ENCODE results near the gene ZNF70. TPM values are rescaled to one million over a fixed set of nuclear protein-coding genes. Genes with fewer than 3 reads are reported as not detected.

Gene ZNF70
- total and polyA plus RNA-seq, 2 of the 13 experiments (the other 11 are each of a cell fraction or from before 2014, with no cell fraction given): 0.62 to 3.6 TPM

- peak; percentile 59; the same call in 1 of the 2 replicates for TF ChIP-seq PAXIP1 (CRISPR knock-in tag; conservative IDR thresholded peaks at IDR 0.05)
Measured at GRCh38 chr22:23789638-23790037, 38.7 kb upstream of the ZNF70 start (continued).

GRCh38 chr22:23789121-23789520 lies 38.2 kb upstream of the ZNF70 start:
- Histone ChIP-seq H3K27me3 (ENCODE audit: control insufficient read depth in 1 of 2, insufficient read depth in 2 of 2, low read length in 2 of 2) (no peaks in the 10 kb centered on the region), H3K27ac (ENCODE audit: extremely low read length, insufficient read depth, low read length) (peak overlapping the region; percentile 52), H3K4me3 (replicated peaks in 1 of 3; ENCODE audit: insufficient read depth in 1 of 3, low read depth in 2 of 3, low read length in 3 of 3) (0 out of 6 replicates have a peak overlapping the region, but pooled peaks of 1 of the 3 experiments have one; percentile 1), H3K4me1 (ENCODE audit: insufficient read depth, low read length) (peaks cover 50% of the 10 kb centered on the region), H3K9me3 (ENCODE audit: low read length) (no peaks in the 10 kb centered on the region), H2AFZ (ENCODE audit: low read length) (no peak overlapping the region), H3K36me3 (replicated peaks in 1 of 2; ENCODE audit: control insufficient read depth in 1 of 2, insufficient read depth in 2 of 2, low read length in 2 of 2) (peaks cover 12 to 26% of the 10 kb centered on the region in 2 experiments), H3K79me2 (ENCODE audit: insufficient read depth, low read length) (peaks cover 54% of the 10 kb centered on the region), H4K20me1 (ENCODE audit: insufficient read depth, low read length) (peaks cover 23% of the 10 kb centered on the region), H3K4me2 (ENCODE audit: low read depth, low read length) (peak overlapping the region; percentile 99), H3K9ac (ENCODE audit: insufficient read depth, low read depth, low read length) (peak overlapping the region; percentile 34; the same call in 1 of the 2 replicates)
- BruUV-seq (replicated peaks): no TSS peak
- CTCF ChIA-PET (ENCODE audit: low intra/inter-chr PET ratio, low total read pairs): interaction anchor here (0.8 to 1.8 kb wide), 2 partner anchors 18 to 21 kb away, joined by 7 to 18 read pairs; partner anchors contain the start of gene CHCHD10
- 73% methylated on average over 4 of the region's 4 CpGs for WGBS (ENCODE audit: low lambda C conversion rate)
- ATAC-seq (peak; percentile 2; the same call in 1 of the 3 replicates), DNase-seq (ENCODE audit: low spot score) (no peak), FAIRE-seq (no peak)
- in situ Hi-C loops (cut with HindIII; ENCODE audit: extremely low pct_ligation_motif_present, low pct_unique_long_range_greater_than_20kb) (no loop called here), intact Hi-C loops (cut with micrococcal nuclease; ENCODE audit: unreplicated experiment) (loop anchor here (1.0 to 5.0 kb wide), 2 partner anchors 21 to 68 kb away; partner anchors contain the start of gene SLC2A11)
- POLR2A ChIA-PET: interaction anchor here (0.6 to 7.1 kb wide), 11 partner anchors 8 to 68 kb away, joined by 3 to 201 read pairs (median 4); partner anchors contain the start of genes CHCHD10, MMP11, SLC2A11 and ZNF70
- TF ChIP-seq RARA (CRISPR knock-in tag; IDR thresholded peaks at IDR 0.05) (no peak), ATF7 (IDR thresholded peaks at IDR 0.05) (no peak), ATF7 (CRISPR knock-in tag; IDR thresholded peaks at IDR 0.05) (no peak), ZNF7 (CRISPR knock-in tag; IDR thresholded peaks at IDR 0.05) (peak; percentile 66), SIX4 (CRISPR knock-in tag; IDR thresholded peaks at IDR 0.05) (peak; percentile 77), TARDBP (CRISPR knock-in tag; IDR thresholded peaks at IDR 0.05) (no peak), ZNF747 (CRISPR knock-in tag; IDR thresholded peaks at IDR 0.05; ENCODE audit: borderline replicate concordance) (no peak), SIX1 (CRISPR knock-in tag; IDR thresholded peaks at IDR 0.05; ENCODE audit: borderline replicate concordance) (peak; percentile 48; the same call in 1 of the 2 replicates), IRF9 (CRISPR knock-in tag; IDR thresholded peaks at IDR 0.05; ENCODE audit: borderline replicate concordance) (no peak), FOXJ3 (CRISPR knock-in tag; IDR thresholded peaks at IDR 0.05; ENCODE audit: borderline replicate concordance) (peak; percentile 4; the same call in 1 of the 2 replicates)
- TF ChIP-seq, protein P1, sequence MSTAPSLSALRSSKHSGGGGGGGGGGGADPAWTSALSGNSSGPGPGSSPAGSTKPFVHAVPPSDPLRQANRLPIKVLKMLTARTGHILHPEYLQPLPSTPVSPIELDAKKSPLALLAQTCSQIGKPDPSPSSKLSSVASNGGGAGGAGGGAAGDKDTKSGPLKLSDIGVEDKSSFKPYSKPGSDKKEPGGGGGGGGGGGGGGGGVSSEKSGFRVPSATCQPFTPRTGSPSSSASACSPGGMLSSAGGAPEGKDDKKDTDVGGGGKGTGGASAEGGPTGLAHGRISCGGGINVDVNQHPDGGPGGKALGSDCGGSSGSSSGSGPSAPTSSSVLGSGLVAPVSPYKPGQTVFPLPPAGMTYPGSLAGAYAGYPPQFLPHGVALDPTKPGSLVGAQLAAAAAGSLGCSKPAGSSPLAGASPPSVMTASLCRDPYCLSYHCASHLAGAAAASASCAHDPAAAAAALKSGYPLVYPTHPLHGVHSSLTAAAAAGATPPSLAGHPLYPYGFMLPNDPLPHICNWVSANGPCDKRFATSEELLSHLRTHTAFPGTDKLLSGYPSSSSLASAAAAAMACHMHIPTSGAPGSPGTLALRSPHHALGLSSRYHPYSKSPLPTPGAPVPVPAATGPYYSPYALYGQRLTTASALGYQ (CRISPR knock-in tag; IDR thresholded peaks at IDR 0.05): no peak
- TF ChIP-seq, protein P2, sequence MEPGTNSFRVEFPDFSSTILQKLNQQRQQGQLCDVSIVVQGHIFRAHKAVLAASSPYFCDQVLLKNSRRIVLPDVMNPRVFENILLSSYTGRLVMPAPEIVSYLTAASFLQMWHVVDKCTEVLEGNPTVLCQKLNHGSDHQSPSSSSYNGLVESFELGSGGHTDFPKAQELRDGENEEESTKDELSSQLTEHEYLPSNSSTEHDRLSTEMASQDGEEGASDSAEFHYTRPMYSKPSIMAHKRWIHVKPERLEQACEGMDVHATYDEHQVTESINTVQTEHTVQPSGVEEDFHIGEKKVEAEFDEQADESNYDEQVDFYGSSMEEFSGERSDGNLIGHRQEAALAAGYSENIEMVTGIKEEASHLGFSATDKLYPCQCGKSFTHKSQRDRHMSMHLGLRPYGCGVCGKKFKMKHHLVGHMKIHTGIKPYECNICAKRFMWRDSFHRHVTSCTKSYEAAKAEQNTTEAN (CRISPR knock-in tag; conservative IDR thresholded peaks at IDR 0.05): no peak
